ENCODE results near the gene DDX39A.

GRCh38 chr19:14442891-14443631 lies 23.9 kb upstream of the DDX39A start:
- TF ChIP-seq CTCF (IDR thresholded peaks at IDR 0.05) (no peak), POLR2A (IDR thresholded peaks at IDR 0.05) (no peak)
